ENCODE data around the gene CD200R1L. TPM values are rescaled to one million over a fixed set of nuclear protein-coding genes. Genes with fewer than 3 reads are reported as not detected.

Gene CD200R1L
- total RNA-seq, 1 donor from 2014 or later, result not detected

GRCh38 chr3:112769286-112769978, 77.2 kb downstream of the CD200R1L start:
- intact Hi-C loops (cut with micrococcal nuclease), result no loop called here

DNA sequence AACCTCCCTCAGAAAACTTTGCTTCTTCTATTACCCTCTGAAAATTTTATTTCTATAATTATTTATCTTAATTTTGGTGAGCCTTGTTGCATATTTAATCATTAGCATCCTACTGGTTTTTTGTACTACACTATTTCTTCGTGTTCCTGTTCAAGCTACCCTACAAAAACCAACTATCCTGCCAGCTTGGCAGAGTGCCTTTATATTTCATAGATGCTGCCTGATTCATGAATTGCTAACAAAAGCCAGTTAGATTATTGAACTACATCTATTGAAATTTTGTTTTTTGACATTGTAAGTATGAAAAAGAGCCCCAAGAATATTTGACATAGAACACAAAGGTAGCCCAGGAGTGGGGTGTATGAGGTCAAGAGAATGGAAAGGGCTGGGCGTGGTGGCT, 78.9 kb downstream of the CD200R1L start:
- intact Hi-C loops (cut with micrococcal nuclease), result no loop called here

GRCh38 chr3:112767177-112767576, 79.5 kb downstream of the CD200R1L start:
- intact Hi-C loops (cut with micrococcal nuclease), result no loop called here

Other genes with a start within 250 kb of the CD200R1L start
- 0.25 and 0.44 TPM in 2 replicates for gene CCDC80, start 205.7 kb downstream of the CD200R1L start, total RNA-seq
- 18.0 and 18.6 TPM in 2 replicates for gene CD200R1, start 128.2 kb upstream of the CD200R1L start, total RNA-seq
- gene GTPBP8, start 144.1 kb upstream of the CD200R1L start, total RNA-seq, result 26.6 and 30.9 TPM in 2 replicates

Measured in T-helper 1 cell treated with Interleukin-12 subunit alpha and Interleukin-12 subunit beta and Interleukin-4 antibody, amounts not matched to agents 30 ng/mL and 1 ng/mL, for 36 hours (primary cell).